HL-60 (cell line): ENCODE results near the gene MUL1.

Source experiments
- DNase-seq, 2 experiments: peaks; one replicate each; pipeline ENCODE4 v3.0.0-alpha.2; 2010 to 2020; ENCODE audit warnings: low read depth in 1 of 2, low spot score in 1 of 2
- H3K27ac ChIP-seq: fragments of 250-450 bp; sonication (Bioruptor Pico); replicated peaks from 2 replicates; pipeline ENCODE4 v1.5.1; 2020; ENCODE audit warnings: mild to moderate bottlenecking, moderate library complexity
- H3K27me3 ChIP-seq: fragments of 250-450 bp; sonication (Bioruptor Pico); 2 replicates; pipeline ENCODE4 v1.5.1; 2021; ENCODE audit warnings: mild to moderate bottlenecking, moderate library complexity; ENCODE audit not compliant: insufficient read depth, poor library complexity, severe bottlenecking
- H3K4me3 ChIP-seq: replicated peaks from 2 replicates; pipeline ENCODE4 v1.5.1; 2011; ENCODE audit warnings: mild to moderate bottlenecking, control low read depth, low read length; ENCODE audit not compliant: insufficient read depth
- GABPA ChIP-seq: IDR thresholded peaks from 2 replicates; pipeline ENCODE4 v1.6.1; 2012; ENCODE audit warnings: low read depth
- POLR2AphosphoS5 ChIP-seq: IDR thresholded peaks from 2 replicates; pipeline ENCODE4 v1.6.1; 2012; ENCODE audit warnings: low read depth
- SPI1 ChIP-seq: IDR thresholded peaks from 2 replicates; pipeline ENCODE4 v1.6.1; 2012; ENCODE audit warnings: low read depth, mild to moderate bottlenecking, borderline replicate concordance
- TF ChIP-seq, protein P1 (sequence below): IDR thresholded peaks from 2 replicates; pipeline ENCODE4 v1.6.1; 2012; ENCODE audit warnings: low read depth; ENCODE audit not compliant: insufficient replicate concordance
- TF ChIP-seq, protein P2 (sequence below): IDR thresholded peaks from one replicate; pipeline ENCODE4 v1.5.1; 2011; ENCODE audit warnings: low read length, control low read depth, inconsistent platforms; ENCODE audit not compliant: insufficient read depth

Gene MUL1

DNA sequence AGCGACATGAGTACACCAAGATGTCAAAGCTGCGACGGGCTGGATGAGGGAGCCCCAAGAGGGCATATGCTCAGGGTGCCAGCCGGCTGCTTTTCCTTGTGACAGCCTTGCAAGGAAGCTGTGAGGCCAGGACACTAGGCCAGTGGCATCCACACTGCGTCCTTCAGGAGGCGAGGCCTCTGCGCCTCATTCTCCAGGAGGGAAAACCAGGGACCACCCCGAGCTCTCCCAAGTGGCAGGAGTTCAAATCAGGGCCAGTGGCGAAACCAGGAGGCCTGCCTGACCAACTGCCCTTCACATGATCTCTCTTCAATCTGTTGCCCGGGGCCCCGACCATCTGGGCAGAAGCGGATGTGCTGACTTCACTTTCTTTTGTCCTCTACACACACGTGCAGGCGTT, 8.2 kb downstream of the MUL1 start:
- TF ChIP-seq, protein P1, sequence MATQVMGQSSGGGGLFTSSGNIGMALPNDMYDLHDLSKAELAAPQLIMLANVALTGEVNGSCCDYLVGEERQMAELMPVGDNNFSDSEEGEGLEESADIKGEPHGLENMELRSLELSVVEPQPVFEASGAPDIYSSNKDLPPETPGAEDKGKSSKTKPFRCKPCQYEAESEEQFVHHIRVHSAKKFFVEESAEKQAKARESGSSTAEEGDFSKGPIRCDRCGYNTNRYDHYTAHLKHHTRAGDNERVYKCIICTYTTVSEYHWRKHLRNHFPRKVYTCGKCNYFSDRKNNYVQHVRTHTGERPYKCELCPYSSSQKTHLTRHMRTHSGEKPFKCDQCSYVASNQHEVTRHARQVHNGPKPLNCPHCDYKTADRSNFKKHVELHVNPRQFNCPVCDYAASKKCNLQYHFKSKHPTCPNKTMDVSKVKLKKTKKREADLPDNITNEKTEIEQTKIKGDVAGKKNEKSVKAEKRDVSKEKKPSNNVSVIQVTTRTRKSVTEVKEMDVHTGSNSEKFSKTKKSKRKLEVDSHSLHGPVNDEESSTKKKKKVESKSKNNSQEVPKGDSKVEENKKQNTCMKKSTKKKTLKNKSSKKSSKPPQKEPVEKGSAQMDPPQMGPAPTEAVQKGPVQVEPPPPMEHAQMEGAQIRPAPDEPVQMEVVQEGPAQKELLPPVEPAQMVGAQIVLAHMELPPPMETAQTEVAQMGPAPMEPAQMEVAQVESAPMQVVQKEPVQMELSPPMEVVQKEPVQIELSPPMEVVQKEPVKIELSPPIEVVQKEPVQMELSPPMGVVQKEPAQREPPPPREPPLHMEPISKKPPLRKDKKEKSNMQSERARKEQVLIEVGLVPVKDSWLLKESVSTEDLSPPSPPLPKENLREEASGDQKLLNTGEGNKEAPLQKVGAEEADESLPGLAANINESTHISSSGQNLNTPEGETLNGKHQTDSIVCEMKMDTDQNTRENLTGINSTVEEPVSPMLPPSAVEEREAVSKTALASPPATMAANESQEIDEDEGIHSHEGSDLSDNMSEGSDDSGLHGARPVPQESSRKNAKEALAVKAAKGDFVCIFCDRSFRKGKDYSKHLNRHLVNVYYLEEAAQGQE = no peak
- TF ChIP-seq GABPA = no peak
- no peak for TF ChIP-seq SPI1
- no peak for TF ChIP-seq POLR2AphosphoS5
- TF ChIP-seq, protein P2, sequence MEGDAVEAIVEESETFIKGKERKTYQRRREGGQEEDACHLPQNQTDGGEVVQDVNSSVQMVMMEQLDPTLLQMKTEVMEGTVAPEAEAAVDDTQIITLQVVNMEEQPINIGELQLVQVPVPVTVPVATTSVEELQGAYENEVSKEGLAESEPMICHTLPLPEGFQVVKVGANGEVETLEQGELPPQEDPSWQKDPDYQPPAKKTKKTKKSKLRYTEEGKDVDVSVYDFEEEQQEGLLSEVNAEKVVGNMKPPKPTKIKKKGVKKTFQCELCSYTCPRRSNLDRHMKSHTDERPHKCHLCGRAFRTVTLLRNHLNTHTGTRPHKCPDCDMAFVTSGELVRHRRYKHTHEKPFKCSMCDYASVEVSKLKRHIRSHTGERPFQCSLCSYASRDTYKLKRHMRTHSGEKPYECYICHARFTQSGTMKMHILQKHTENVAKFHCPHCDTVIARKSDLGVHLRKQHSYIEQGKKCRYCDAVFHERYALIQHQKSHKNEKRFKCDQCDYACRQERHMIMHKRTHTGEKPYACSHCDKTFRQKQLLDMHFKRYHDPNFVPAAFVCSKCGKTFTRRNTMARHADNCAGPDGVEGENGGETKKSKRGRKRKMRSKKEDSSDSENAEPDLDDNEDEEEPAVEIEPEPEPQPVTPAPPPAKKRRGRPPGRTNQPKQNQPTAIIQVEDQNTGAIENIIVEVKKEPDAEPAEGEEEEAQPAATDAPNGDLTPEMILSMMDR = no peak
- no peak overlapping the region for H3K4me3 ChIP-seq
- H3K27ac ChIP-seq = no peak overlapping the region
- DNase-seq = no peak
- H3K27me3 ChIP-seq = no peaks in the 10 kb centered on the region

DNA sequence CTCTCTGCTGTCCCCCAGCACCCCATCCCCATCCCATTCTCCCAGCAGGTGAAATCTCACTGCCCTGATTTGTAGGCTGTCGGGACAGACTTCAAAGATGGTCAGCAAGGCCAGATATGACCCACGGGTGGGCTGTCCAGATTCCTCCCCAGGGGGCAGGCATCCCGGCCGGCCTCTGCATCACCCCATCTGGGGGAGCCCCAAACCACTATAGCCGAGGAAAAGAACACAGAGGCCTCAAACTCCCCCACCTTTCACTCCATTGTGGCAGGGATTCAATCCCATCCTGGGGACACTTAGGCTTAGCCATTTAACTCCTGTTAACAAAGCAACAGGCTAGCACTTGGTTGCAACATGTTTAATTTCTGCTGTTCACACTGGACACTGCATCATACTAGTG, 8.8 kb downstream of the MUL1 start:
- no peaks in the 10 kb centered on the region for H3K27me3 ChIP-seq
- DNase-seq = no peak
- TF ChIP-seq, protein P1 = no peak
- TF ChIP-seq, protein P2 = no peak
- TF ChIP-seq GABPA = no peak
- TF ChIP-seq POLR2AphosphoS5 = no peak
- TF ChIP-seq SPI1 = no peak
- H3K4me3 ChIP-seq = no peak overlapping the region
- no peak overlapping the region for H3K27ac ChIP-seq

DNA sequence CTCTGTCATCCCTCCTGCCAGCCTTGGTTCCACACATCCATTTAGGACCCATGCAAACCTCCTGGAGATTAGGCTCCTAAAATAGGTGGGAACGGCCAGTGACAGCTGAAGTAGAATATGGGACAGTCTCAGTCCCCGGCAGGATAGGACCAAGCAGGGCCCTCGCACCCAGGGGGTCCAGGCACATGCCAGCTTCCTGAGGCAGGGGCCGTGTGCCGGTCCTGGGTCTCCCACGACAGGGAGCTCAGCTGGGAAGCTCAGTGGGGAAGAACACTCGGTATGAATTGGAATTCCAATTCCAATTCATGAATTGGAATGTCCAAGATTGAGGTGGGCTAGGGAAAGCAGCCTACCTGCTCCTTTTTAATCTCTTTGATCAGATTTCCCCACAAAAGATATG, 9.8 kb downstream of the MUL1 start:
- TF ChIP-seq, protein P1 = no peak
- TF ChIP-seq, protein P2 = no peak
- TF ChIP-seq SPI1 (no peak), POLR2AphosphoS5 (no peak), GABPA (no peak)
- no peak overlapping the region for H3K4me3 ChIP-seq
- H3K27ac ChIP-seq = no peak overlapping the region
- DNase-seq = no peak
- H3K27me3 ChIP-seq = no peaks in the 10 kb centered on the region
